Lung microvascular endothelial cell (primary cell): ENCODE data around the gene MAGI1. TPM values are rescaled to one million over a fixed set of nuclear protein-coding genes. Genes with fewer than 3 reads are reported as not detected.
A peak's percentile ranks its signal among the peaks of the same experiment; 100 is the strongest.

ENCODE experiments used
- DNase-seq, 2 donors: peaks; one replicate each; pipeline versions ENCODE4 v3.0.0 to v3.0.0-alpha.2; 2010; ENCODE audit warnings: low read depth in 2 of 2
- total RNA-seq: library from RNA; depleted of rRNA; stranded (reverse); fragments of >200 nt; gene quantifications from 2 replicates; pipeline ENCODE4 v1.2.1, GENCODE V29; 2014

The MAGI1 gene
- total RNA-seq, 1 donor from 2014 or later, result 76.4 TPM

DNA sequence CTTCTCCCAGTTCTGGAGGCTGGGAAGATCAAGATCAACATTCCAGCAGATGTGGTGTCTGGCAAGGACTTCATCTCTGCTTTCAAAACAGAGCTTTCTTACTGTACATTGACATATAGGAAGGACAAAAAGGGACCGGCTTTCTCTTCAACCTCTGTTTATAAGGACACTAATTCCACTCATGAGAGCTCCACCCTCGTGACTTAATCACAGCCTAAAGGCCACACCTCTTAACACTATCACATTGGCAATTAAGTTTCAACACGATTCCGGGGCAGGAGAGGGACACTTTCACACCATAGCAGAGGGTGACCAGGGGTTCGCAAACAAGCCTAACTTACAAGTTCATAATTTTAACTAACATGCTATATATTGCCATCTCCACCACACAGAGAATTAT lies 231.5 kb downstream of the MAGI1 start:
- DNase-seq, result no peak

DNA sequence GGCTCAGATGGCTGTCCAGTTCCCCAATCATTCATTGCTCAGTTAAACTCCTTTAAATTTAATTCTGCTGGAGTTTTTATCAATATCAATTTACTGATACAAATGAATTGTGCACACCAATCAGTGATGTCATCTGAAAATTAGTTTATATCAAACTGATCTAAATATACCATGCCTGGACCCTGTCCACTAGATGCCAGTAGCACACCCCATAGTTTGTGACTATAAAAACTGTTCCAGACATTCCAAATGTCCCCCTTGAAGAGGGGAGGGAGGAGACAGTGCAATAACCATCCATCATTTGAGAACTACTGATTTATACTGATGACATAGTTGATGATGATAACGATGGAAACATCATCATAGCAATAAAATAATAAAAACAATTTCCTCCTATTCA lies 232.1 kb downstream of the MAGI1 start:
- DNase-seq, result peak in 1 of 2 donors; percentile 31

DNA sequence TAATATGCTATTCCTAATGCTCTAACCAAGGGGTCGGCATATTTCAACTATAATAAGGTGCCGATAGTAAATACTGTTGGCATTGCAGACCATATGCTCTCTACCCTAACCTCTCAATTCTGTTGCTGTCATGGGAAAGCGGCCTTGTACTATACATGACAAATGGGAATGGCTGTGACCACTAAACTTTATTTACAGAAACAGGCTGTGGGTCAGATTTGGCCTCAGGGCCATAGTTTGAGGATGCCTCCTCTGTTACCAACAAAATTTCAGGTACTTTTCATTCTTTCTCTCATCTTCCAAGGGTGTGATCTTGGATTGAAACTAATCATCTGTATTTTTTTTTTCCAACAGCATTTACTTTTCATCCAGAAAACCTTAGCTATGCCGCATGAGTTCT lies 242.0 kb downstream of the MAGI1 start:
- DNase-seq, result no peak

DNA sequence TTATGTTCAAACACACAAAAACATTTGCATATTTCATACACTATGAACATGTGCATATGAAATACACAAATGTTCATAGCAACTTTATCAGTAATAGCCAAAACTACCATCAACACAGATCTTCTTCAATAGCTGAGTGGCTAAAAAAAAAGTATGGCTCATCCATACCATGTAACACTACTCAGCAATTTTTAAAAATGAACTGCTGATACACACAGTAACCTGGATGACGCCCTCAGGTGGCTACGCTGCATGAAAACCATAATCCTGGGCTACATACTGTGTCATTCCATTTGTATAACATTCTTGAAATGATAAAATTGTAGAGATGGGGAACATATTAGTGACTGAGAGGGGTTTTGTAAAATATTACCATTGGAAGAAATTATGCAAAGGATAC lies 243.6 kb downstream of the MAGI1 start:
- no peak for DNase-seq

DNA sequence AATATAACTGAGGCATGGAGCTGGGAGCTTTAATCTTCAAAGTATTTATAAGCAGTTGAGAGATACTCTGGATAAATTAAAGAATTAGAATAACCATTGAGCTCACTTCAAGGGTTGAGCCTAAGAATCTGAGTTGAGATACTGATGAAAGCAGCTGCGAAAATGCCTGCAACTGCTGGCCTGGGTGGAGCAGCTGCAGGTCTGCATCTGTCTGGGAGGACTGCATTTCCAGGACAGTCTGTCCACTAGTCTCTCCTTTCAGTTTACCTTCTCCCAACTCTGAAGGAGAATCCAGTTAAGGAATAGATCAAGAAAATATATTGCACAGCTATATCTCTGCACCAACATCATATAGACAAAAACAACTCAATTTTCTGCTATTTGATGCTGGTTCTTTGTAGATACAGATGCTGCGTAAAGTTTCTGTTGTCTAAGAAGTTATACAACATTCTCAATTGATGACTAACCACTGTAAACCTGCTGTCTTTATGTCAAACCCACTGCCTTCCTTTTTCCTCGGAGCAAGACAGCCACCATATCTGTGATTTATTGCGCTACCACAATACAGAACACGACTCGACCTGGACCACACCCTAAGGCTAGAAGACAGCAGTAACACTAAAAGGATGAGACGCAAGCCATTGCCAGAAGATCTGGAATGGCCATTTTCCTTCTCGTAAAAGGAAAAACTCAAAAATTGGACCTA lies 245.1 kb downstream of the MAGI1 start:
- DNase-seq, result no peak

DNA sequence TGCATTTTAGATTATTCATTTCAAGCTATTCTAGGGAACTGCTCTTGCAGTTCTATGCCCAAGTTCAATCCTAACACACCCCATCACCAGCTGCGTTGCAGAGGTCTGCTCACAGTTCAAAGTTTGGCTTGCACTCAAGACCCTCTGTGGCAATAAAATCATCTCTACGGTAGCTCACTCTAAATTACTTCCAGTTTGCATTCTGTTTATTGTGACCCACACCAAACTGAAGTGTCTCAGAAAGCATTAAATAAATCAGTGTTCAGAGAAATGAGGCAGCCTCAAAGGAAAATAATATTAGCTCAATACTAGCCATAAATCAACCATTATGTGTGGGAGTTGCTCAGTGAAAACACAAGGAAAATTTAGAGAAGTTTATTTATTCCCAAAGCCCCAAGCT lies 250.3 kb downstream of the MAGI1 start:
- DNase-seq, result no peak

DNA sequence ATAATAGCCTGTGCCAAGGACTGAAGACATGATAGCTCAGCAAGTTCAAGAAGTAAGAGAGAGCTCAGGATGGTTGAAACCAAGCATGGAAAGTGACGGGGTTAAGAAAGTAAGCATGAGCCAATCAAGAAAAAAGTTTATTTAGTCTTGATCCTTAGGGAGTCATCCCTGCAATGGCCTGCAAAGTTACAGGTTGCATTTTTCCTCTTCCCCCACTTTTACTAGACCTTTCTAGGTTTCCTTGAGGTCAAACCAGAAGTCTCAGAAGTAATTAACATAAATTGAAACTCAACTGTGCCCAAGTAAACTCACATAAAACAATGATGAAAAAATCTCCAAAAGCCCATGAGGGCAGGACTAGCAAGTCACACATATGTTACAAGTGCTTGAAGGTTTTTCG lies 250.9 kb downstream of the MAGI1 start:
- DNase-seq, result no peak

DNA sequence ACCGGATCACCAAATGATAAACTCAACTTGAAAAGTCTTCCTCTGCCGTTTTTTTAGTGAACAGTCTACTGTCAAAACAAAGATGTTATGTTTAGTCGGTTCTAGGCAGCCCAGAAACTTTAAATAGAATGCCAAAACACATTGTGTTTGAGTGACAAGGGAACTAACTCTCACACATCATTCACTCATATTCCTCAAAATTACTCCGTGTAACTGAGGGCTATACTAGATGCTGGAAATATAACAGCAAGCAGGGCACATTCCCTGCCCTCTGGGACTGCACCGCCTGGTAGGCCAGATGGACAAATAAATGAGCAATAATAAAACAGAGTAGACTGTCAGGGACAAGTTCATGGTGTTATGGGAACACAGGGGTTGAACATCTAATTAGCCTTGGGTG lies 251.4 kb downstream of the MAGI1 start:
- DNase-seq, result peak in 1 of 2 donors; percentile 35

DNA sequence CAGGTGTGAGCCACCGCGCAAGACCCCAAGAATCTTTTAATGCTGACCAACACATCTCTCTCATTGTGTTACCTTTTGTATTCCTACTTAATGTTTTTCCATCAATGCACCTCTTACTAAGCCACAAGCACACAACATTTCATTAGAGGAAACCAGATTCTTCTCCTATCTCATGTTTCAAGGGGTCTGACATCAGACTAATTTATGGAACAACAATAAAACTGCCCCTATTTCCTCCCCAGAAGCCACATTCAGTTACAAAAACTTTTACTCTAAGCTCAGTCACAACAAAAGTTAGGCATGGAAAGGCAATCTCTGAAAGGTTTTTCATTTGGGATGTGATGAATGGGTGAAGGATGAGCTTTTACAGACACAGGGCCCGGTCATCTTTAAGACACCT lies 251.8 kb downstream of the MAGI1 start:
- no peak for DNase-seq

DNA sequence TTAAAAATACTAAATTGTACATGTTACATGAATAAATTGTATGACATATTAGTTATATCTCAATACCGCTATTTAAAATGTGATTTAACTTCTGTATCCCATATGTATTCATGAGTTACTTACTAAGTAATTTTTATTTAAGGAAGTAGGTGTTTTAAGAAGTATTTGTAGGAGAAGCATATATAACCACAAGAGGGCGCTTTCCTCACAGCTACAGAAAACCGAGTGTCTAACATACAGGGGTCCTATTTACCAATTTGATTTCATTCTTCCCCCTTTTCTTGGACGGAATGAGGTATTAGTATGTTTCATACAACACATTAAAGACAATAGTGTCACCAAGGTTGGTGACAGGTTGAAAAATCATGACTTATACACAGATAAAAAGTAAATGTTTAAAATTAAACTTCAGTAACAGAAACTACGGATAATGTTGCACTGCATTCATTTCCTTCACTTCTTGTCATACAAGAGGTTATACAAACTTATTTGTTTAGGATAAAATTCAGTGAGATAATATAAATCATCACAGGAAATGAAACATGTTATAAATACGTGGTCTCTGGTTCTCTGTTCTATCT lies 253.6 kb downstream of the MAGI1 start:
- DNase-seq, result peak; percentile 73 to 77

DNA sequence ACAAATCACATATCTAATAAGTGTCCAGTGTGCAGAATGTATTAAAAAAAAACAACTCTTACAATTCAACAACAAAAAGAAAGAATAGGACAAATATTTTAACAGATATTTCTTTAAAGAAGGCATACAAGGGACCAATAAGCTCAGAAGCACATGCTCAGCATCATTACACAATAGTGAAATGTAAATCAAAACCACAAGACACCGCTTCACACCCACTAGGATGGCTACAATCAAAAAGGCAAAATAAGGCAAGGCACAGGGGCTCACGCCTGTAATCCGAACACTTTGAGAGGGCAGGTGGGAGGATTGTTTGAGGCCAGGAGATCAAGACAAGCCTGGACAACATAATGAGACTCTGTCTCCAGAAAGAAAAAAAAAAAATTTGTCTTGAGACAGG lies 255.6 kb downstream of the MAGI1 start:
- no peak for DNase-seq

DNA sequence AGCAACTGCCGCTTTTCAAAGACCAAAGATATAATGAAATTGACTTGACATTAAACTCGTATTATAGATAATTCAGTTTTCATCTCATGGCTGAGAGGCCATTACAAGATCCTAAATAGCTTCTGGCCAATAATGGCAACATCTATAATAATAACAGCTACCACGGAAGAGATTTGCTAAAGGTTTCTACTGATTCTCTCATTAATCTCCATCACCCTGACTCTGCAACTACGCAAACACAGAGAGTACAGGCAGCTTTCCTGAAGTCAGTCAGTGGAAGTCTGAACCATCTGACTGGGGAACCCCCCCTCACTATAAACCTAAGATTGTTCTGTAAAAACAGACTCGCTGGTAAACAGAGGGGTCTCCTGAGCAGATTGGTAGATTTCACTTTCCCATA lies 257.1 kb downstream of the MAGI1 start:
- no peak for DNase-seq

DNA sequence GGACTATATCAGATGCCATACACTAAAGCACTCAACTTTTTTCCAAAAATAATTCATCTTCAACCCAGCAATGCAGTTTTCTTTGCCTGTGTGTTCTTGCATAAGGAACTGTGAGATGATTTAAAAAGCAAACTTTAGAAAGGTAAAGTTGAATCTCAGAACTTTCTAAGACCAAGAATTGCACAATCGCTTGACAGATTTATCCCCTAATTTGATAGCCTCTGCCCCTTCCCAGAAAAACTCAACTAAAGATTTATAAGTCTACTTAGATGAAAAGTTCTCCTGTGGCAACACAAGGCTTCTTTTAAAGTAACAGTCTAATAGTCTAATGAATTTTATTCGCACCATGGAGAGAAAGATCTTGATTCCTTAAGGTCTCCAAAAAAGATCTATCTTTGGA lies 259.3 kb downstream of the MAGI1 start:
- no peak for DNase-seq

DNA sequence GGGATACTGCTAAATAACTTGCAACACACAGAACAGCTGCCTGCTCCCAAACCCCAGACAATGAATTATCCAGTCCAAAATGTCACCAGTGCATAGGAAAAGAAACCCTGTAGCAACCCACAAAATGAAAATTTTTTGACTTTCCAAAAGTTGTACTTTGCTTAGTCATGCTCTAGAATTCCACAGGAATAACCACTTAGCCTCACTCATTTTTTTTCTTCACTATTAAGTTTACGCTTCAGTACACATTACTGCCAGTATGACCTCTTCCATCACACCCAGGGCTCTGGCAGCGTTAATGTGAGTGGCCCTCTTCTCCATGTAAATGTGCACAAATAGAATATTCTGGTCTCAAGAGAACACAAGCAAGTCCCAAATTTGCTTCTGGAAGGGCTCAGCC lies 259.8 kb downstream of the MAGI1 start:
- DNase-seq, result no peak

DNA sequence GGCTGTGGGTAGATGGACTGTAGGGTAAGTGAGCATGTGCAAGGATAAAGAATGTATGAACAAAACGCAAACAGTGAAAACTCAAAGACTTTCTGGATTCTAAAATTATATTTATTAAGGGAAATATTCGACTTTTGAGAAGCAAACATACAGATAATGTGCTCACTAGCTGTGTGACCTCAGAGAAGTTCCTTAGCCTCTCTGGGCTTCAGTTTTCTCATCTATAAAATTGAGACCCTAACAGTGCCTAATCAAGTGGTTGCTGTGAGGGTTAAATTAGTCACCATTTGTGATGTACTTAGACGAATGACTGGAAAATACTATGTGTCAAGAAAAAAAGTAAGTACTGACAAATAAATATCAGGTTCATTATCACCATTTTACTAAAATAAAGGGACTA lies 261.7 kb downstream of the MAGI1 start:
- no peak for DNase-seq

DNA sequence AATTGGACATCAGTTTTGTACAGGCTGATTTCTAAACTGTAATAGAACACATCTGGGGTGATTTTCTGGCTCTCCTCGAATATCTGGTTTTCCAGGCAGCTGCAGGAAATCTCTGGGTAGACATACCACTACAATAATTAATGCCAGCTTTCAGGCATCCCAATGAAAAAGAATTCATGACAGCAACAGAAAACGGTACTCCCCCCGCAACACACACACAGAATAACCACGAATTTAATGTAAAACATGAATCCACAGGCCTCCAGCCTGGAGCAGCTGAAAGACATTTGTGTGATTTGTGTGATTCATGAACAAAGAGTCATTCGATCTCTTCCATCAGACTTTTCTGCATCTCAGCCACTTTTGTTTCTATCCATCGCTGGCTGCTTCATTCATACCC lies 262.2 kb downstream of the MAGI1 start:
- no peak for DNase-seq

DNA sequence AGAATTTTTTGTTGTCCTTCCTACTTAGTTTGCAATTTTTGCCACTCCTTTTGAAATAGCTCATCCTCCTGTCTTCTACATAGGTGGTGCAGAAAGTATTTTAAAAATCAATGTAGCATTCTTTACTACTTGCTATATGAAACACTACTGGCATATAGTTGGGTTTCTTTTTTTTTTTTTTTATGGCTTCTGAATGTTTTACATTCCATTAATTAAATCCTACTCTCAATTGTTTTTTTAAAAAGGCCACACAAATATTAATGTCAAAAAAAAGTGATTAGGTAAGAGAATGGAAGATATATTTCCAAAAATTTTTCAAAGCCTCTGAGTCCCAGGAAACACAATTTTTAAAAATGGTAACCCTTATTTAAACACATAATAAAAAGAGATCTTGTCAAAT lies 262.6 kb downstream of the MAGI1 start:
- no peak for DNase-seq

DNA sequence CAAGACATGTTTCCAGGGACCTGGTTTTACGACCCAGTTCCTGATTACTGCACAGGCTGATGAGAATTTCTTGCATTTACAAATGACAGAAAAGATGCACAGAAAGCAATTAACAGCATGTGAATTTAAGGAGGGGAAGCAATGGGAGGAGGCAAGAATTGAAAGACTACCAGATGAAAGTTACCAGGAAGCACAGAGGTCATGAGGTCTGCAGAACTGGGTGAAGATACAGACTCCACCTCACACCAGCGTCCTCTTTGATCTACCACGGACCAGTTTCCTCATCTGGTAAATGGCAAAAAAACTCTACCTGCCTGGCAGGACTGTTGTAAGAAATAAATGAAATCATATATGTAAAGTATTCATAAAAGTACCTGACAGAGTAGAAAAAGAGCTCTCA lies 266.0 kb downstream of the MAGI1 start:
- DNase-seq, result no peak

DNA sequence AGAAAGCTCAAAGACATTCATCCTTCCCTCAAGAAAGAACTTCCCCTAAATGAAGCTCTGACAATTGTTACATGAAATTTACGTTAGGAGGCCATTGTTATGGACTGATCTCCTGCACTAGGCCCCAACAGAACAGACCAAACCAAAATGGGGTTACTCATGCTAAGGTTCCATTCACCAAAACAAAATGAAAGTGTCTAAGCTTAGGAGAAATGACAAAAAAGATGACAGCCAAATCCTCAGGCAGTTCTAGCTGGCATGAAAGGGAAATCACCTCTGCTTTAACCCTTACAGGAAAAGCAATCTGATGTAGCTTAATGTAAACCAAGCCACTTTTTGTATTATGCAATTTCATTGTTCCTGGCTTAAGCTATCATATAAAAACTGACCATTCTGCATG lies 271.2 kb downstream of the MAGI1 start:
- peak in 1 of 2 donors; percentile 9 for DNase-seq

DNA sequence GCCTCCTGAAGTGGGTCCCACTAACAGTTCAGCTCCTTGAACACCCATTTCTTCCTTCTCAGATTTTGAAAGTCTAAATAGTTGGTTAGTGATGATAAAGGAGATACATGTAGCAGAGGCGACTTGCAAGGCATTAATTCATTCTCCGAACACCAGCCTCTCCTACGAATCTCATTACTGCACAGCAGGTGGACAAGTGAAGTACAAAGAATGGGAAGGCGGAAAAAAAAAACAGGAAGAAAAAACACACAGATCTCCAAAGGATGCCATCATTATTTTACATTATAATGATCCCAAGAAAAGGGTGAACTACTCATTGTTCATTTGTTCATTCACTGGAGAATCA lies 276.5 kb downstream of the MAGI1 start:
- no peak for DNase-seq

DNA sequence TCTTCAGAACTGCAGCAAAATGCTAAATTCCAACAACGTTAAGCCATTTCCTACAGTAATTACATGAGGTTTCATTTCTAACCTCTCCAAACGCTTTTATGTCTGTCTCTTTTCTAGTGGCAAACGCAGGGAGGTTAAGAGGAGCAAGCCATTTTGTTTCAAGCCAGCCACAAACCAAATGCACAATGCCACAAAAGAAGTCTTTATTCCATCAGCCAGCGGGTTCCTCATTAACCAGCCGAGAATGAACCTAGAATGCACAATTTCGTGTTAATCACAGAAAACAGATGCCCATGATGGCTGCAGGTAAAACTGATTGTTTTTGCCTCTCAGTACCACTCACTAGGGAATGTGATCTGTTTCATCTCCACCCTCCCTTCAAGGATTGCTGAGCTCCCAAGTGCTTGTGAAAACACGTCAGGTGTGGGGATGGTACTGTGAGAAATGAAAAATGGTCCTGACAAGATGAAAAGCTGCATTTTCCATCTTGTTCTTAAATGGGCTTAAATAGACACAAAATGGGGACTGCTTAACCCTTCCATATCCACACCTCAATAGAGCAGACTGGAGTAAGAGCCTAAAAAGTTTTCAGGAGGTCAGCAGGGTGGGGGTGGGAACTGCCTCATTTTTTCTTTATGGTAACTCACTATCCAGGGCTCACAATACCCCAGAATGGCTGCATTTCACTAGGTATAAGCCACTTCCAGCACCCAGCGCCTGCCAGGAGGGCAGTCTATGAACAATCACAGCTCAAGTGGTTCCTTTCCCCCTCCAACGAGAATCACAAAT lies 277.1 kb downstream of the MAGI1 start:
- DNase-seq, result no peak

DNA sequence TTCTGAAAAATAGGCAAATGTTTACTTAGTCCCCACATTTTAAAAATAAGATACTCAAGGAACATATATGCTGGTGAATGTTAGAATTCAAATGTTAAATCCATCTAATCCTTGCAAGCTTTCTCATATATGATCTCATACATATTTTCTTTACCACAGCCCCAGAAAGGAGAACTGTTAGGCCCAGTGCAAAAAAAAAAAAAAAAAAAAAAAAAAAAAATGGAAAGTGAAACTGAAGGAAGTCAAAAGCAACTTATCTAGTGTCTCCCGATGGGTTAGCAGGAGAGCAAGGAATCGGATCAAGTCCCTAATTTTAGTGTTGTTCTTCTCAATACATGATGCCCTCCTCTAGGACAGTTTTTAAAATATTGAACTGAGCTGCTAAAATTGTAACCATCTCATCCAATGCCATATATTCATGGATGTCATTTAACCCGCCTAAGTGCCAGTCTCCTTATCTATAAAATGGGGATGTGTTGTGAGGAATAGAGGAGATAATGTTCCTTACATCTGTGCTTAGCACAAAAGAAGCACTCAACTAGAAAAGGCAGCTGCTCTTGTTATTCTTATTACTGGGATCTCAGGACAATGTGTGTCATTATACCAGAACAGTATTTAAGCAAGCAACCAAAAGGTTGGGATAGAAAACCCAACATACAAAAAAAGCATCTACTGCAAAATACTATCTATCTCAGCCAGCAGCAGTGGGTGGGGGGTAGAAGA lies 279.7 kb downstream of the MAGI1 start:
- DNase-seq, result no peak
